Measurements from ENCODE around the gene AKT1S1. TPM values are rescaled to one million over a fixed set of nuclear protein-coding genes. Genes with fewer than 3 reads are reported as not detected.

The AKT1S1 gene
- polyA plus RNA-seq, 1 donor = 42.7 TPM

GRCh38 chr19:49907745-49908446 is 30.7 kb upstream of the AKT1S1 start:
- no peak for DNase-seq

- no peak for DNase-seq
Observed at GRCh38 chr19:49906879-49907564, 29.9 kb upstream of the AKT1S1 start.

- DNase-seq = no peak
Observed at GRCh38 chr19:49904136-49904535, 27.0 kb upstream of the AKT1S1 start.

GRCh38 chr19:49896863-49897621 is 19.9 kb upstream of the AKT1S1 start, which contains the start of gene IL4I1:
Gene IL4I1 (minus strand): TSS chr19:49896887. CDS start chr19:49896160, 727 bp downstream.
- DNase-seq = no peak

GRCh38 chr19:49895566-49896297 is 18.6 kb upstream of the AKT1S1 start:
- no peak for DNase-seq

- DNase-seq = no peak
Observed at GRCh38 chr19:49894879-49895565, 17.9 kb upstream of the AKT1S1 start.

GRCh38 chr19:49894011-49894664 is 17.0 kb upstream of the AKT1S1 start:
- no peak for DNase-seq

GRCh38 chr19:49892716-49893115 is 15.6 kb upstream of the AKT1S1 start:
- DNase-seq = no peak

- no peak for DNase-seq
Observed at GRCh38 chr19:49891393-49891792, 14.2 kb upstream of the AKT1S1 start.

- no peak for DNase-seq
Observed at GRCh38 chr19:49890349-49891311, 13.5 kb upstream of the AKT1S1 start.

GRCh38 chr19:49889687-49890348 is 12.7 kb upstream of the AKT1S1 start:
- peak; percentile 83 for DNase-seq

GRCh38 chr19:49889038-49889686 is 12.0 kb upstream of the AKT1S1 start:
- no peak for DNase-seq

- DNase-seq = no peak
Observed at GRCh38 chr19:49888510-49888824, 11.3 kb upstream of the AKT1S1 start.

- no peak for DNase-seq
Observed at GRCh38 chr19:49887665-49888509, 10.7 kb upstream of the AKT1S1 start.

GRCh38 chr19:49887037-49887664 is 10.0 kb upstream of the AKT1S1 start:
- no peak for DNase-seq

GRCh38 chr19:49884760-49885159 is 7.6 kb upstream of the AKT1S1 start:
- DNase-seq = no peak

GRCh38 chr19:49884109-49884508 is 7.0 kb upstream of the AKT1S1 start:
- DNase-seq = no peak

GRCh38 chr19:49883094-49883493 is 5.9 kb upstream of the AKT1S1 start:
- no peak for DNase-seq
